Neural cell (in vitro differentiated cells): Measurements from ENCODE around the gene ADSS1.

Source experiments
- EZH2 ChIP-seq: fragments of 200-600, 300-800 bp; shearing (Covaris generic), sonication (generic); IDR thresholded peaks from 2 replicates; pipeline ENCODE4 v1.6.1; 2014; ENCODE audit warnings: antibody characterized with exemption, low read length, borderline replicate concordance, mild to moderate bottlenecking; ENCODE audit not compliant: insufficient read depth, poor library complexity, severe bottlenecking
- MXI1 ChIP-seq: fragments of 450-650 bp; conservative IDR thresholded peaks from 2 replicates; pipeline ENCODE4 v1.6.1; 2014; ENCODE audit warnings: antibody characterized with exemption, mild to moderate bottlenecking; ENCODE audit not compliant: poor library complexity, severe bottlenecking
- POLR2AphosphoS5 ChIP-seq: IDR thresholded peaks from 2 replicates; pipeline ENCODE4 v1.6.1; 2012
- RAD21 ChIP-seq: fragments of 450-650 bp; conservative IDR thresholded peaks from 2 replicates; pipeline ENCODE4 v1.6.1; 2014; ENCODE audit warnings: antibody characterized with exemption, mild to moderate bottlenecking, moderate library complexity
- TAF1 ChIP-seq: IDR thresholded peaks from 2 replicates; pipeline ENCODE4 v1.6.1; 2012; ENCODE audit warnings: low read depth
- TF ChIP-seq, protein P1 (sequence below): fragments of 450-650 bp; IDR thresholded peaks from 2 replicates; pipeline ENCODE4 v1.5.1; 2014; ENCODE audit warnings: antibody characterized with exemption, mild to moderate bottlenecking, moderate library complexity; ENCODE audit not compliant: poor library complexity, severe bottlenecking
- TF ChIP-seq, protein P2 (sequence below): IDR thresholded peaks from 2 replicates; pipeline ENCODE4 v1.6.1; 2012; ENCODE audit warnings: borderline replicate concordance

DNA sequence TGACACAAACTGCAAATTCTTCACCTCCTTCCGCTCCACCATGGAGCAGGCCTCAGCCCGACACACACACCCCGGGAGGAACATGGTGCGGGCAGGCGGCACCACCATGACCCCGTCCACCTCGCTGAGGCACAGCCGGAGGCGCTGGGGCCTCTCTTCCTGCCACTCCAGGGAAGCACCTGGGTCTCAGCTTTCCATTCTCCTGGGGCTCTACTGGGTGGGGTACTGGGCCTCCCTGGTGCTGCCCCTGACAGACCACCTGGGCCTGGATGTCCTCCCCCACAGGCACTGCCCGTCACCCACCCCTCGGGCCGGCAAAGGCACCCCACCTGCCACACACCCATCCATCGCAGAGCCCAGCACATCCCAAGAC is 61.7 kb downstream of the ADSS1 start:
- TF ChIP-seq, protein P1, sequence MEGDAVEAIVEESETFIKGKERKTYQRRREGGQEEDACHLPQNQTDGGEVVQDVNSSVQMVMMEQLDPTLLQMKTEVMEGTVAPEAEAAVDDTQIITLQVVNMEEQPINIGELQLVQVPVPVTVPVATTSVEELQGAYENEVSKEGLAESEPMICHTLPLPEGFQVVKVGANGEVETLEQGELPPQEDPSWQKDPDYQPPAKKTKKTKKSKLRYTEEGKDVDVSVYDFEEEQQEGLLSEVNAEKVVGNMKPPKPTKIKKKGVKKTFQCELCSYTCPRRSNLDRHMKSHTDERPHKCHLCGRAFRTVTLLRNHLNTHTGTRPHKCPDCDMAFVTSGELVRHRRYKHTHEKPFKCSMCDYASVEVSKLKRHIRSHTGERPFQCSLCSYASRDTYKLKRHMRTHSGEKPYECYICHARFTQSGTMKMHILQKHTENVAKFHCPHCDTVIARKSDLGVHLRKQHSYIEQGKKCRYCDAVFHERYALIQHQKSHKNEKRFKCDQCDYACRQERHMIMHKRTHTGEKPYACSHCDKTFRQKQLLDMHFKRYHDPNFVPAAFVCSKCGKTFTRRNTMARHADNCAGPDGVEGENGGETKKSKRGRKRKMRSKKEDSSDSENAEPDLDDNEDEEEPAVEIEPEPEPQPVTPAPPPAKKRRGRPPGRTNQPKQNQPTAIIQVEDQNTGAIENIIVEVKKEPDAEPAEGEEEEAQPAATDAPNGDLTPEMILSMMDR, result no peak
- TF ChIP-seq POLR2AphosphoS5, result no peak
- no peak for TF ChIP-seq EZH2
- TF ChIP-seq TAF1, result no peak
- no peak for TF ChIP-seq MXI1
- TF ChIP-seq, protein P2, sequence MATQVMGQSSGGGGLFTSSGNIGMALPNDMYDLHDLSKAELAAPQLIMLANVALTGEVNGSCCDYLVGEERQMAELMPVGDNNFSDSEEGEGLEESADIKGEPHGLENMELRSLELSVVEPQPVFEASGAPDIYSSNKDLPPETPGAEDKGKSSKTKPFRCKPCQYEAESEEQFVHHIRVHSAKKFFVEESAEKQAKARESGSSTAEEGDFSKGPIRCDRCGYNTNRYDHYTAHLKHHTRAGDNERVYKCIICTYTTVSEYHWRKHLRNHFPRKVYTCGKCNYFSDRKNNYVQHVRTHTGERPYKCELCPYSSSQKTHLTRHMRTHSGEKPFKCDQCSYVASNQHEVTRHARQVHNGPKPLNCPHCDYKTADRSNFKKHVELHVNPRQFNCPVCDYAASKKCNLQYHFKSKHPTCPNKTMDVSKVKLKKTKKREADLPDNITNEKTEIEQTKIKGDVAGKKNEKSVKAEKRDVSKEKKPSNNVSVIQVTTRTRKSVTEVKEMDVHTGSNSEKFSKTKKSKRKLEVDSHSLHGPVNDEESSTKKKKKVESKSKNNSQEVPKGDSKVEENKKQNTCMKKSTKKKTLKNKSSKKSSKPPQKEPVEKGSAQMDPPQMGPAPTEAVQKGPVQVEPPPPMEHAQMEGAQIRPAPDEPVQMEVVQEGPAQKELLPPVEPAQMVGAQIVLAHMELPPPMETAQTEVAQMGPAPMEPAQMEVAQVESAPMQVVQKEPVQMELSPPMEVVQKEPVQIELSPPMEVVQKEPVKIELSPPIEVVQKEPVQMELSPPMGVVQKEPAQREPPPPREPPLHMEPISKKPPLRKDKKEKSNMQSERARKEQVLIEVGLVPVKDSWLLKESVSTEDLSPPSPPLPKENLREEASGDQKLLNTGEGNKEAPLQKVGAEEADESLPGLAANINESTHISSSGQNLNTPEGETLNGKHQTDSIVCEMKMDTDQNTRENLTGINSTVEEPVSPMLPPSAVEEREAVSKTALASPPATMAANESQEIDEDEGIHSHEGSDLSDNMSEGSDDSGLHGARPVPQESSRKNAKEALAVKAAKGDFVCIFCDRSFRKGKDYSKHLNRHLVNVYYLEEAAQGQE, result no peak
- TF ChIP-seq RAD21, result no peak
